GM18511 (cell line): Measurements from ENCODE around the gene NKX2-1.
"Not testable (repeated sequence)": the region's sequence is repeated elsewhere in the genome, so short reads cannot be mapped to it uniquely, and the experiment has no call there.

Experiments
- ATAC-seq: cut with Tn5 transposase; IDR thresholded peaks from one replicate; pipeline ENCODE4 v1.9.1; 2021; ENCODE audit warnings: mild to moderate bottlenecking, moderate library complexity; ENCODE audit not compliant: unreplicated experiment

The NKX2-1 gene

DNA sequence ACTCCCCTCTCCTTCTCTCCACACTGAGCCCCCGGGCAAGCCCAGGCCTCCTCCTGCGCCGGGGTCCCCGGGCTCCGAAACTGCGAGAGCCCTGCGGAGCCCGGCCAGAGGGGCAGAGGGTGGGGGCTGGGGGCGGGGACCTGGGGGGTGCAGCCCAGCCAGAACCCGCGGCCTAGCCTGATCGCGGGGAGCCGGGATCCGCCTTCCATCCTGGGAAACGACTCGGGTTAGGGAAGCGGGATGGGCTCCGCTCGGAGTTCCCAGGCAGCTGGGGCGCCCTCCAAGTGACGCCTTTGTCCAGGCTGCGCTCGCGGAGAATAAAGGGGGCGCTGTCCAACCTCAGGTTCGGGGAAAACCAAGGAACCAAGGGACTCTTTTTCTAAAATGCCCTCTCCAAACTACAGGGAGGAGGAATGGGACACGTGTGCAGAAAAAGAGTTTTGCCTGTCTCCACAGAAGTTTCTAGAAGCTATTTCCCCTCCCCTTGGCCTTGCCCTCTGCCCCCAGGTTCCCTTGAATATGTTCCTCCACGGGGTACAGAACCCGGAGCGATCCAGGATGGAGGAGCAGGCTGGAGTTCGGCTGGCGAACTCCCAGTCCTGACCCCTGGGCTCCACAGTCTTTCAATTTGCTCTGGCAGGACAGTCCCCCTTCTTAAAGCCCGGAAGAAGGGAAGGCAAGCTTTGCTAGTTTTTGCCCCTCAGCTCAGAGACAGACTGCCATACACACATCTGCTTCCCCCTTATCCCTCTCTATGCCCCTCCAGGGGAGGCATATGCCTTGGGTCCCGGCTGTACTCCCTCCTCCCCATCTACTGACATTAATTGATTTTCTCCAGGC is 13.9 kb downstream of the NKX2-1 start:
- no peak for ATAC-seq

GRCh38 chr14:36505181-36505815 is 14.7 kb downstream of the NKX2-1 start:
- ATAC-seq: peak; percentile 68

DNA sequence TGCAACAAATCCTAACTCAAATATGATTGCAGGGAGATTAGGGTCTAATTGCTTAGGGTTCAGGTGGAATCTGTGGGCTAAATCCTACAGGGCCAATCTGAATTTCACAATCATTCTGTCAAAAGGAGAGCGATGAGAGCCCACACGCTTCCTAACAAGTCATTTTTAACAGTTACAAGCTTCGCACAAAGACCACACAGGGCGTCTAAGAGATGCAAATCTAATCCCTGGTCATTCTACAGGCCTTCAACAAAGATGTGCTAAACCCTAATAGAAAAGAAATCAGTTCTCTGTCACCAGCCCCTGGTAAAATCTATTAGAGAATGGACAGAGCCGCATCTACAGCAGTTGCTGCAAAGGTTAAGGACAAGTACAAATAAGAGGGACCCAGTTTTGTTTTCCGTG is 15.3 kb downstream of the NKX2-1 start:
- ATAC-seq: no peak

GRCh38 chr14:36503771-36504741 is 16.0 kb downstream of the NKX2-1 start:
- no peak for ATAC-seq

- ATAC-seq: no peak
These were observed 17.2 kb downstream of the NKX2-1 start for GRCh38 chr14:36502558-36503508.

DNA sequence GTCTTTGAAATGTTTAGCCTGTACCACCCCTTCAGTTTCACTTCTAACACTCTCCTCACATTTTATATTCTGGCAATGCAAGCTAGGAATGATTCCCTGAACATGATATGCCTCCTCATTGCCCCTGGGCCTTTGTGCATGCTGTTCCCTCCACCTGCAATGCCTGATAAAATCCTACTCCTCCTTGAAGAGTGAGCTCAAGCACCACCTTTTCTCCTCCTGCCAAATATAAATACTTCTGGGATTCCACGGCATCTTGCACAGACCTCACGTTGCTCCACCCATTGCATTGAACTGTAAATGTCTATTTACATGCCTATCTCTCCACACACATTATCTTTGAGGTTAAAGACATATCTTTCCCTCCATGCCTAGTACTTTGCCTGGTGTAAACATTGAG is 21.1 kb downstream of the NKX2-1 start:
- no peak for ATAC-seq

DNA sequence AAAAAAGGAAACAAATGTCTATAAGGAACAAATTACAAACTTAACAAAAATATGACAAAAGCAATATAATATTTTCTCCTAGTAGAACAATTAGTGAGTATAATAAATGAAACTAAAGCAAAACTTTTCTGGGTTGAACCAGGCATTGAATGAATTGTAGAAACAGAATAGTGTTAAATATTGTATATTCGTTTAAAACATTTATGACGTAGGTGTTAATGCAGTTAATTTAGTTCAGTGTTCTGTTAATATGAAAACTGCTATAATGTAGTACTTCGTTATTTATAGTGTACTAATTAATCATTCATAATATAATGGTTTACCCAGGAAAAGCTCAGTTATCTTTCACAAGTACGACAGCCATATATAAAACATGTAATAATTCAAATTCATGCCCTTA is 23.7 kb downstream of the NKX2-1 start:
- ATAC-seq: no peak

GRCh38 chr14:36495666-36496065 is 24.4 kb downstream of the NKX2-1 start:
- ATAC-seq: no peak

GRCh38 chr14:36493761-36494160 is 26.3 kb downstream of the NKX2-1 start:
- ATAC-seq: no peak

- no peak for ATAC-seq
These were observed 34.3 kb downstream of the NKX2-1 start for GRCh38 chr14:36485773-36486172.

GRCh38 chr14:36479344-36479743 is 40.7 kb downstream of the NKX2-1 start:
- no peak for ATAC-seq

- ATAC-seq: peak; percentile 62
These were observed 41.2 kb downstream of the NKX2-1 start for GRCh38 chr14:36478782-36479181.

- no peak for ATAC-seq
These were observed 42.8 kb downstream of the NKX2-1 start for GRCh38 chr14:36477266-36477665.

DNA sequence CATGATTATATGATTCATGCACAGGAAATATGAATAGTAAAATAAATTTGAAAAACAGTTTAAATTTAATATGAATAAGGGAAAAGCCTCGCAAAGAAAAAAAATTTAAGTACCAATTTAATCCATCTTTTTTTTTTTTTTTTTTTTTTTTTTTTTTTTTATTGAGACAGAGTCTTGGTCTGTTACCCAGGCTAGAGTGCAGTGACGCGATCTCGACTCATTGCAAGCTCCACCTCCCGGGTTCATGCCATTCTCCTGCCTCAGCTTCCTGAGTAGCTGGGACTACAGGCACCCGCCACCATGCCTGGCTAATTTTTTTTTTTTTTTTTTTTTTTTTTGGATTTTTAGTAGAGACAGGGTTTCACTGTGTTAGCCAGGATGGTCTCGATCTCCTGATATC is 44.0 kb downstream of the NKX2-1 start:
- ATAC-seq: not testable (repeated sequence)

- no peak for ATAC-seq
These were observed 45.4 kb downstream of the NKX2-1 start for GRCh38 chr14:36474593-36474992.

- no peak for ATAC-seq
These were observed 48.6 kb downstream of the NKX2-1 start for GRCh38 chr14:36471431-36471830.

GRCh38 chr14:36467332-36467731 is 52.7 kb downstream of the NKX2-1 start:
- ATAC-seq: no peak
